ENCODE results near the gene TRIM24.
"Not testable (repeated sequence)": the region's sequence is repeated elsewhere in the genome, so short reads cannot be mapped to it uniquely, and the experiment has no call there.

TRIM24 gene

DNA sequence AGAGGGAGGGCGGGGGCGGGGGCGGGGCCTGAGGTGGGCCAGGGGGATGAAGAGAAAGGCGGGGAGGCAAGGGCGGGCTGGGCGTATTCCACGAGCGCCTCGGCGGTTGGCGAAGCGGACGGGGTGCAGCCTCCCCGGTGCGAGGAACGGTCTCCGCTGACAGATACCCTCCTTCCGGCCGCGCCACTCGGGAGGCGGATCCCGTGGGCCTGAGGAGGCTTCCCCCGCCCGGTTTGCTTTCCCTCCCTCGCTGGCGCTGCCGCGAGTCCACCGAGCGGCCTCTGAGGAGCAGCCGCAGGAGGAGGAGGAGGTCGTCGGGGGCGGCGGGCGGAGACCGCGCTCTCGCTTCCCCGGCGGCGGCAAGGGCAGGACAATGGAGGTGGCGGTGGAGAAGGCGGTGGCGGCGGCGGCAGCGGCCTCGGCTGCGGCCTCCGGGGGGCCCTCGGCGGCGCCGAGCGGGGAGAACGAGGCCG, at the start of gene TRIM24:
TSS of gene TRIM24 (plus strand) at position 84 of the 473 bp plus-strand sequence. CDS start at position 374, 290 bp downstream.
- no peak for DNase-seq

DNA sequence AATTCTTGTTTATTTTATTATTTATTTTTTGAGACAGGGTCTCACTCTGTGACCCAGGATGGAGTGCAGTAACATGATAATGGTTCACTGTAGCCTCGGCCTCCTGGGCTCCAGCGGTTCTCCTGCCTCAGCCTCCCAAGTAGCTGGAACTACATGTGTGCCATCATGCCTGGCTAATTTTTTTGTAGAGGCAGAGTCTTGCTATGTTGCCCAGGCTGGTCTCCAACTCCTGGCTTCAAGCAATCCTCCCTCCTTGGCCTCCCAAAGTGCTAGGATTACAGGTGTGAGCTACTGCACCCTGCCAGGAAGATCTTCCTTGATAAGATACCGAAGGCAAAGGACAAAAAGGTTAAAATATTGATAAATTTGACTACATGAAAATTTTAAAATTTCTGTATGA, 48.0 kb upstream of the TRIM24 start:
- not testable (repeated sequence) for DNase-seq

DNA sequence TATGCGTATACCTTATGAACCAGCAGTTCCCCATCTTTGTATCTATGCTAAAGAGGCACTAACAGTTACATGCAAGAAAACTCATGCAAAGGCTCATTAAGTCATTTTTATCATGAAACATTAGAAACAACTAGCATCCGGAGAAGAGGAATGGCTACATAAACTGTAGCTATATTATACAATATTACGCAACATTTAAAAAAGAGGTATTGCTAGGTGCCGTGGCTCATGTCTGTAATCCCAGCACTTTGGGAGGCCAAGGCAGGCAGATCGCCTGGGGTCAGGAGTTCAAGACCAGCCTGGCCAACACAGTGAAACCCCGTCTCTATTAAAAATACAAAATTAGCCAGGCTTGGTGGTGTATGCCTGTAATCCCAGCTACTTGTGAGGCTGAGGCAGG, 47.1 kb upstream of the TRIM24 start:
- not testable (repeated sequence) for DNase-seq

DNA sequence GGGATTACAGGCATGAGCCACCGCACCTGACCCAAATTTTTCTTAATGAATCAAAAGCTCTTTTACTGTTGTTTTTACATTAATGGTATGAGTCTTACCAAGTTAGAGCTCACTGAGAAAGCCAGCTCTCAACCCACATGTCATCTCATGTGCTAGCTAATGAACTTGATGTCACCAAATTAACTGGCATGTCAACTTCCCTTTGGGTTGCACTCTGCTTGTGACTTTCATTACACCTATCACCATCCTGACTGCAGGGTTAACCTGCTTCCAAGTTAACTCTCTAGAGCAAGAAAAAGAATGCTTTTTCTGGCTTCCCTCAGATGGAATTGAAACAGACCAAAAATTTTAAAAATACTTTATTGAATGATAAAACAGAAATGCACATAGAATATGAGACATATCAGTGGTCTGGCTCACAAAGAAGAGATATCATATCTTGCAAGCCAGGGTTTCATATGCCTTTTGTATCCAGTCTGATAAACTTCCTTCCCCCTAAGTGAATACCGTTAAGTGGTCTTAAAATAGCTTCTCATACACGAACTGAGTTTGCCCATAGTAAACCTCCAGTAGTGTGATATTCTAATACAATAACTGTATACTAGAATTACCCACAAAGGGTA, 42.9 kb upstream of the TRIM24 start:
- DNase-seq = no peak

DNA sequence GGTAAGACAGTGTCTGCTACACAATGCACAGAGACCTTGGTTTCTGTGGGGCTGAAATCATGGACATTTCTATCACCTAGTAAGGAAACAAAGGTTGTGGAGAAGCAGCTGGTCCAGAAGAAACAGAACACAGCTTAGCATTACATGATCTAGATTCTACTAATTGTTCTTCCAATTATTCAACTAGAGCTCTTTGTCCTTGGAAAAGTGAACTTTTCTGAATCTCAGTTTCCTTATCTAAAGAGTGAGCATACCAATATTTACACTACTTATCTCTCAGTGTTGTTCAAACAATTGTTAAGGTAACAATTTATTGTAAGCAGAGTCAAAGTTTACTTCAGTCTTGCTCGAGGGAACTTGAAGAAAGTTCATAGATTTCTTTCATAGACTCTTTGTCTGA, 42.3 kb upstream of the TRIM24 start:
- DNase-seq = no peak

DNA sequence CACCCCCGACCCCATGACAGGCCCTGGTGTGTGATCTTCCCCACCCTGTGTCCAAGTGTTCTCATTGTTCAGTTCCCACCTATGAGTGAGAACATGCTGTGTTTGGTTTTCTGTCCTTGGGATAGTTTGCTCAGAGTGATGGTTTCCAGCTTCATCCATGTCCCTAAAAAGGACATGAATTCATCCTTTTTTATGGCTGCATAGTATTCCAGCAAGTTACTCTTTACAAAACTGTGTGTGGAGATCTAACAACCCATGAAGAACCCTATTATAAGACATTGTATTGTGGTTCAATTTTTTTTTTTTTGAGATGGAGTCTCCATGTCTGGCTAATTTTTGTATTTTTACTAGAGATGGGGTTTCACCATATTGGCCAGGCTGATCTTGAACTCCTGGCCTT, 41.7 kb upstream of the TRIM24 start:
- not testable (repeated sequence) for DNase-seq

DNA sequence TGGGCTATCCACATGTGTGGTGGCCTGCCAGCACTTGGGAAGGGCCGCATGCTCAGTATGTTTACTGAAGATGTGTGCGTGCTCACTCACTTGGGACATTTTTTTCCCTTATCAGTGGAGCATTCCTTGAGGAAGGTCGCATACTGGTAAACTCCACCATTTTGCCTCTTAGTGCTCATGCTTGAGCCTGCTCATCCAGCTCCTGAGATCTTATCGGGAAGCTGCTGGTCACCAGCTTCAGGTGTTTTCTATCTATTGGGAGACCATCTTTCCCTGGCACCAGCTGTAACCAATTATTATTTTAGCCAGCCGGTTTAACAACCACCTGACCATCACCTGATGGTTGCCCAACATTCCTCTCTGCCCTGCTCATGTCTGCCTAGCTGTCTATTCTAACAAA, 35.0 kb upstream of the TRIM24 start:
- DNase-seq = no peak

DNA sequence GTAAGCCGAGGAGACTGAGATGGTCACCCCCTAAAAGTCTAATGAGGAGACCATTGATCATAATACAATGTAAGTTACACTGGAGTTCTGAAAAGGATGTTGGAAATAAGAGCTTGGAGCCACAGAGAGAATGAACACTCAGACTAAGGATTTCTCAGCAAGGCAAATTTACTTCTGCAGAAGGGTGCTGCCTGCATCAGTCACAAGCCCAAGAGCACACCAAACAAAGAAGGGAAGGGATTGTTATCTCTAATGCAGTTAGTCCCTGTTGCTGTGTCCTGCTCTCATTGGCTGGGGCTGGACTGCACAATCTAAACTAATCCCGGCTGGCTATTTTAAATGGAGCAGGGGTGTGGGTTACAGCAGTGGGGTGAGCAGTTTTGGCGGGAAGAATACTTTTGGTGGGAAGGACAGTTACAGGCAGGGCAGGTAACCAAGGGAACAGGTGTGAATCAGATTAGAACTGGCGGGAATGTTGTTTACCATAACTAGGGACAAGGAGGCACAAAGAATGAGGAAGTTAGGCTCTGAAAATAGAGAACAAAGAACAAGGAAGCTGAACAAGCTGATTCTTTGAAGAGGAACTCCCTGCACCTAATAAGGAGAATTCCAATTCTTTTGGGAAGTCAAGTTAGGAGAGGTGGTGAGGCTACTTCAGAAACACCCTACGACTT, 30.3 kb upstream of the TRIM24 start:
- DNase-seq = no peak

DNA sequence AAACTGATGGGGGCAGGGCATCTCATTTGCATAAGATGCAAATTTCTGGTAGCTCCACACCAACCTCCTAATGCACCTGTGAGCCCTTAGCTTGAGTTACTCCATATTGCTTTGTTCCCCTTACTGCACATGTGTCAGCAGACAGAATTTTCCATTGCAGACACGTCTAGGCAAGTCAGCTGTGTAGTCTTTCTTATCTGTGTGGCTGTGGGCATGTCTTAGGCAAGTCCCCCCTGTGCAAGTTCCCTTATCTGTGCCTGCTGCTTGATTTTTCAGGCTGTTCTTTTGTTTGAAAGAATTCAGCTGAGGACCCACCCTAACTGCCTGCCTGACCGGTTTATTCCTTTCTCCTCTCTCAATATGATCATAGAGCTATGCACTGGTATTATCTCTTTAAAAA, 28.5 kb upstream of the TRIM24 start:
- DNase-seq = no peak

DNA sequence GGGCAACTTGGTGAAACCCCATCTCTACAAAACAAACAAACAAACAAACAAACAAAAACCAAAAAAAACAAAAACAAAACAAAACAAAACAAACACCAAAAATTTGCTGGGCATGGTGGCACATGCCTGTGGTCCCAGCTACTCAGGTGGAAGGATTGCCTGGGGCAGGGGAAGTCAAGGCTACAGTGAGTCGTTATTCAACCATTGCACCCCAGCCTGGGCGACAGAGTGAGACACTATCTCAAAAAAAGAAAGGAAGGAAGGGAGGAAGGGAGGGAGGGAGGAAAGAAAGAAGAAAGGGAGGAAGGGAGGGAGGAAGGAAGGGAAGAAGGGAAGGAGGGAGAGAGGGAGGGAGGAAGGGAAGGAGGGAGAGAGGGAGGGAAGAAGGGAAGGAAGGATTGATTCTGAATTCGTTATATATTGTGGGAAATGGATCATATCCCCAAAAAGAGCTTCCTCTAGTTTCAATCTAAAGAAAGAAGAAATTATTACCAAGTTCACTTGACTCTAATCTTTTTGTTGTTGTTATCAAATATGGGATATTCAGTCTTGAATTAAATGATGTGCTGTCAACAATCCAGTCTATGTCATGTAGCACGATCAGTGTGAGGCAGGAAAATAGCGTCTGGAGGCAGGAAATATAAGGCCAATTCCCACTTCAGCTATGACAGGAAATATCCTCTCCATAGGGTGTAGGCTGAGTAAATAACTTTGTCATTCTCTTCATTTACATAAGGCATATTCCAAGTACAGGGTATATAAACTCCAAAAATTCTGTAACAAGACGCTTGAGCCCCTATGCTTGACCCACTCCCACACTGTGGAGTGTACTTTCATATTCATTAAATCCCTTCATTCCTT, 26.2 kb upstream of the TRIM24 start:
- DNase-seq = no peak

DNA sequence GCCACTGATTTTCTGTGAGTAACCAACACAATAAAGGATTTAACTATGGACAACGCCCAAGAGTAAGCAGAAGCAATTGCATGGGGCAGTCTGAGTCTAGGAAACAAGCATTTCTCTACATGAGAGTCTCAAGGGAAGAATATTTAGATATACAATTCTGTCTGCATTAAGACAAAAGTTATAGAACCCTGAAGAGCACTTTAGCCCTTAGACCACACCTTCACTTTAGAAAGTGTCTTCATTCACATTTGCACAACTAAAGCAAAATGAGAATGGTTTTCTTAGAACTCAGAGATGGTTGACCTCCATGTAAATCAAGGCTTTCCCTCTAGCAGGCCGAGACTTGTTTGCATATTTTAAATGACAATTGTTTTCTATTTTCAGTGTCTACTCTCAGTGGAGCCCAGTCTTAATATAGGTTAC, 25.5 kb upstream of the TRIM24 start:
- no peak for DNase-seq

DNA sequence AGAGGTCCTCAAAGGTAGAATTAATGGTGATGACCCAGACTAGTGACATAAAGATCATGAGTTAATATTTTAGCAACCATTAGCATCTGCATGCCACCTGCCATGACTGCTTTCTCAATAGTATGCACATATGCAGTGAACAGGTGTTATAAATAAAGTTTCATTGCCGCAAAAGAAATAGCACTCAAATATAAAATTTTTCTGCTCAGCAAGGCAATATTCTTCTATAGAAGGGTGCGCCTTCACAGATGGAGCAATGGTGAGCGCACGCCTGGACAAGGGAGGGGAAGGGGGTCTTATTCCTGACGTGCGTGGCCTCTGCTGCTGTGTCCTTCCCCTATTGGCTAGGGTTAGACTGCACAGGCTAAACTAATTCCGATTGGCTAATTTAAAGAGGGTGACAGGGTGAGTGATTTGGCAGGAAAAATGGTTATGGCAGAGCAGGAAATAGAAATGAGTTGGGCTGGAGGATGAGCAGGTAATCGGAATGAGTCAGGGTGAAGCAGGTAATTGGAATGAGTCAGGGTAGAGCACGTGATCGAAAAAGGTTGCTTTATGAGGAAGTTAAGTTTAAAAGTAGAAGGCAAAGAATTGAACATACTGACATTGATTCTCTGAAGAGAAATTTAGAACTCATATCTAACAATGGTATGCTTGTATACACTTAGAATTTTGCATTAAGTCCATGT, 24.7 kb upstream of the TRIM24 start:
- no peak for DNase-seq

DNA sequence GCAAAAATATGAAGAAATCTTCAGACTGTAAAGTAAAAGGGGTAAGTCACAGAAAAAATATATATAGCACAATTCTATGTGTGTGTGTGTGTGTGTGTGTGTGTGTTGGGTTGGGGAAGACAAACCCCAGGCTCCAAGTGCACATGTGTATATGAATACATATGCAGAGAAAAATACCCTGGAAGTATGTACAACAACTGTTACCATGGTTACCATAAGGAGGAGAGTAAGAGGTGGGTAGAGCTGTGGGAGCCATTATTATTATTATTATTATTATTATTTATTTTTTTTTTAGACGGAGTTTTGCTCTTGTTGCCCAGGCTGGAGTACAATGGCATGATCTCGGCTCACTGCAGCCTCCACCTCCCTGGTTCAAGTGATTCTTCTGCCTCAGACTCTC, 23.7 kb upstream of the TRIM24 start:
- DNase-seq = no peak

DNA sequence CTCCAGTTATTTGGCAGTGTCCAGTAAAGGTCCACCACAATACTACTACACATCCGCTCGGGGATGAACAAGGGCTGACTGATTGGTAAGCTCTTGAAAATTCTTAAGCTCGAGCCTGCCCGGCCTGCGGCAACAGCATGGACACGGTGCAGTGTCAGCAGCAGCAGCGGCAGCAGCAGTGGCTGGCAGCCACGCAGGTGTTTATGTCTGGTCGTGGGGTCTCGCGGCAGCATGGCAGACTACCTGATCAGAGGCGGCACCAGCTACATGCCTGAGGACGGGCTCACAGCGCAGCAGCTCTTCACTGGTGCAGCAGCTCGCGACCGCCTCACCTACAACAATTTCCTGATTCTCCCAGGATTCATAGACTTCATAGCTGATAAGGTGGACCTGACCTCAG, 19.6 kb upstream of the TRIM24 start:
- DNase-seq = no peak

DNA sequence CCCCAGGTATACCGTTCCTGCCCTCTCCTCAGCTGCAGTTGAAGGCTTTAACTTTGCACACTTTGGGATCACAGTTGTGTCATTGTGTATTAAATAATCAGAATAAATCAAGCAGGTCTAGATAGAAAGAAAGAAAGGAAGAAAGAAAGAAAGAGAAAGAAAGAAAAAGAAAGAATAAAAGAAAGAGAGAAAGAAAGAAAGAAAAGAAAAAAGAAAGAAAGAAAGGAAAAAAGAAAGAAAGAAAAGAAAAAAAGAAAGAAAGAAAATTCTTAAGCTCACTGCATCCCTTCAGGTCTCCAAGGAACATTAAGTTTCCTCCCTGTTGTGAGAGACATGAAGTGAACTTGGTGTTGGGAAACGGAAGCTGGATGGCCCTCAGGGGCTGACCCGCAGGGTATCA, 17.2 kb upstream of the TRIM24 start:
- no peak for DNase-seq

DNA sequence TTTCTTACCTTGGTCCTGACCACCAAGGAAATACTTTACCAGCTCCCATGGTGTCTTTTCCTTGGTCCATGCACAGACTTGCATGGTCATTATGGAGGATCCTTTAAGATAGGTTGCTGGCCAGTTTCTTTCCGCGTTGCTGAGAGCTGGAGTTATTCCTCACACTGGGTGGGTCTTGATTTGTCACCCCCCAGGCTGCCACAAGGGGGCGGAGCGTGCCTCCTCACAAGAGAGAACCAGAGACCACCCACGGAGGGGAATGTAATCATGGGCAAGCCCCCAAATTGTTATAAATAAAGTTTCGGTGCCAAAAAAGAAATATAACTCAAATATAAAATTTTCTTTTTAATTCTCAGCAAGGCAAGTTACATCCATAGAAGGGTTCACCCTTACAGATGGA, 10.5 kb upstream of the TRIM24 start:
- DNase-seq = no peak

DNA sequence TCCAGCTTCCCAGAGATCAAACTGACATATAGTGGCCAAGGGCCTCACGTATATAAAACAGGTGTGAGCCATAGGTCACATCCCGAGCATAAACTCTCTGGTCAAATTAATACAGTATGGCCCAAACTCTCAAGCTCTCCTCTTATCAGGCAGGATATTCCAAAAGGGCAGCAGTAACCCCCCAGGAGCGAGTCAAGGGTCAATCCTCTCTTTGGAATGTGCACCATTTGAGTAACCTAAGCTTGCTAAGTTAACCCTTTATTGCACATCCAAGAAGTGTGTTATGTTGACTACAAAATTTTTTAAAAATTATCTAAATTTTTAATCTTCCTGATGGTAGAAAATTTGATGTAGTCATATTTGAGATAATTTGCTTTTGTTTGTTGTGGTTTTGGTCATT, 4.5 kb upstream of the TRIM24 start:
- no peak for DNase-seq

DNA sequence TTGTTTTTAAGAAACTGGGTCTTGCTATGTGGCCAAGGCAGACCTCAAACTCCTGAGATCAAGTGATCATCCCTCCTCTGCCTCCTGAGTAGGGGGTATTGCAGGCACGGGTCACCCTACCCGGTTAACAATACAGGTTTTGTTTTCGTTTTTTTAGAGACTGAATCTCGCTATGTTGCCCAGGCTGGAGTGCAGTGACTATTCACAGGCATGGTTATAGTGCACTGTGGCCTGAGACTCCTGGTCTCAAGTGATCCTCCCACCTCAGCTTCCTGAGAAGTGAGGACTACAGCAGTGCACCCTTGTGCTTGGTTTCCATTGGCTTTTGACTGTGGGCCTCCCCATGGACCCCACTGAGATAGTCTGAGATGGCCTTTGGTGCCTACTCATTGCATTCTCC, 3.8 kb upstream of the TRIM24 start:
- DNase-seq = no peak

DNA sequence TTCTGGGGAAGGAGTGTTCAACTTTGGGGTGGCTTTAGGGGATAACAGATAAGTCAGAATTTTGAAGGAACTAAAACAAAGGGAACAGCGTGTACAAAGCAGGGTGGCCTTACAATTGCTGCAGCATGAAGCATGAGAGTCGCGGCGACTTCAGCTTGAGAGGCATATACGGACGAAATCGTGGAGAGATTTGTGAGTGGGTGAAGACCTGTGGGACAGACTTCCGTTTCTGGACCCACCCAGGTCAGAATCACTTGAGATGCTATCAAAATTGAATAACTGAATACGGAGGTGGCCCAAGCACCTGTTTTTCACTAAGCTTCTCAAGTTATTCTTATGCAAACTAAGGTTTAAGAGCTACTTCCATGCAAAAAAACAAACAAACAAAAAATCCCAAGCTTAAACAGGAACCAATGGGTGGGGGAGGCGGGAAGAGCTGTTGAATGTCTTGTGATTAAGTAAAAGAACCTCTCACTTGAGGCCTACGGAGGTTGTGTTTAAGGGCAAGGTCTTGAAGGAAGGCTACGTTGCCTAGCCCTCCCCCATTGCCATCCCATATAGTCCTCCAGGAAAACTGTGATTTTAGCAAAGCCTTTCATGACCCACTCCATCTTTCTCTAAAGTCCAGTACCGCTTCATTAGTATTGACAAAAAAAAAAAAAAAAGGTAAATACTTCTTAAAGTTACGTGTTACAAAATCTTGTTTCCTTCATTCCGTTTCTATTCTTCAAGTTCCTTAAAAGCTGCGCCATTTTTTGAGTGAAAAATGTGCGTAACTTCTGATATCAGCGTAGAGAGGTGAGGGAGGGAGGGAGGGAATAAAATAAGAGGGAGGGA, 1.3 kb upstream of the TRIM24 start:
- no peak for DNase-seq

DNA sequence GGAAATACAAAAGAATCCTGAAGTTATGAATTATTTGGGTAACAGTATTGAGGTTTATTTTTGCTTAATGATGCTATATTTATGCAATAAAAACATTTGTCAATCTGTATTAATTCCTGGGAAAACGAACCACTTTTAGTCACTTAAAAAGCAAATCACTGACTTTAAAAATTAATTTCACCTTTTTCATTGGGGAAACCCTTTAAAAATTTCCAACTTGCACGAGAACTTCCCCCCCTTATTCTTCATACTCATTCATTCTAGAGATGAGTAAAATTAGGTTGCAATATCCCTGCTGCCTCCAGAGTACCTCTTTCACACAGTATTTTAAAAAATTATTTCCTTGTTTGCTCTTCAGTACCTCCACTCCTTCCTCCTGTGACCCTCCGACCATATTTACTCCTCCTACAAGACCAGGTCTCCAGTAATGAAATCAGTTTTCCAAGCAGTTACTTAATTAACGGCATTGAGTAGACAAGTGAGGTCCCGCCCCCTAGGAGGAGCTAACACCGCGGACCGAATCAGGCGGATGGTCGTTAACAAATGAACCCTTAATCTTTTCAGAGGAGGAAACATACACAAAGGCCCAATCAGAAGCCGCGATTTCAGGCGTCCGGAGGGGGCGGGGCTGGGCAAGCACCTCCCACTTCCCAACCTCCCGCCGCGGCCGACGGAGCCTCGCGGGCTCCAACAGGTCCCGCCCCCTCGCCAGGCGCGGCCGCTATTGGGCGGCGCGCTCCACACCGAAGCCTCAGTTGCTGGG, 465 bp upstream of the TRIM24 start:
- DNase-seq = peak; percentile 95
